IPS-NIHi7 (cell line): ENCODE measurements around the gene KEAP1.
A peak's percentile ranks its signal among the peaks of the same experiment; 100 is the strongest.
"Not testable (repeated sequence)": the region's sequence is repeated elsewhere in the genome, so short reads cannot be mapped to it uniquely, and the experiment has no call there.

Experiments
- DNase-seq: peaks from one replicate; pipeline ENCODE4 v3.0.0; 2012; ENCODE audit warnings: mixed read lengths; ENCODE audit errors: extremely low spot score

KEAP1 gene

DNA sequence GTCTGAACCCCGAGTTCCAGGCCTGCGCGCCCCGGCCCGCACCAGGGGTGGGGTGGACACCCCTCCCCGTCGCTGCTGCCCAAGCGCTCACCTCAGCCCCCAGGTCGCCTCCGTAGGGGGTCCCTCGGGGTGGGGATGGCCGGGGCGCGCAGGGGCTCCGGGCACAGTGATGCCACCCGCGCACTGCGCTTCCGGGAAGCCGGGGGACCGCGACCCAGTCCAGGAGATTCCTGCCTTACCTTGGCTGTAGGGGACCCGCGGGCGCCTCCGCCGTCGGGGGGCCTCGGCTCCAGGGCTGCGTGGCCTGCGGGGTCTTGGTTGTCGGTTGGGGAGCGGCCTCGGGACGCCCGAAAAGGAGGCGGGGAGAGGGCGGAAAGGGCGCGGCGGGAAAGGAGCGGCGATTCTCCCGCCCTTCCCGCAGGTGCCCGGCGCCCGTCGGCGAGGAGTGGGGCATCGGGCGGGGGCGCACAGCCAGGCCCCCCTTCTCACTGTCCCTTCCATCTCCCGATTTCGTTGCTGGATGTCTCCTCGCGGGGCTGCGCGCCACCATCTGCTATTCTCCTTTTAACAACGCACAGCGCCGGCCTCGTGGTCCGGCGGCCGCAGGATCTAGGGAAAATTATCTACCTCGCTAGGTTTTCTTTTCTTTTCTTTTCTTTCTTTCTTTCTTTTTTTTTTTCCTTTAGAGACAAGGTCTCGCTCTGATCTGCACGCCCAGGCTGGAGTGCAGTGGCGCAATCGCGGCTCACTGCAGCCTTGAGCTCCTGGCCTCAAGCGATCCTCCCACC, at the start of gene KEAP1:
Gene KEAP1, minus strand, starts transcription at position 355 of the 788 bp plus-strand sequence. CDS start 3,323 bp downstream, outside the sequence.
- peak; percentile 43 for DNase-seq

DNA sequence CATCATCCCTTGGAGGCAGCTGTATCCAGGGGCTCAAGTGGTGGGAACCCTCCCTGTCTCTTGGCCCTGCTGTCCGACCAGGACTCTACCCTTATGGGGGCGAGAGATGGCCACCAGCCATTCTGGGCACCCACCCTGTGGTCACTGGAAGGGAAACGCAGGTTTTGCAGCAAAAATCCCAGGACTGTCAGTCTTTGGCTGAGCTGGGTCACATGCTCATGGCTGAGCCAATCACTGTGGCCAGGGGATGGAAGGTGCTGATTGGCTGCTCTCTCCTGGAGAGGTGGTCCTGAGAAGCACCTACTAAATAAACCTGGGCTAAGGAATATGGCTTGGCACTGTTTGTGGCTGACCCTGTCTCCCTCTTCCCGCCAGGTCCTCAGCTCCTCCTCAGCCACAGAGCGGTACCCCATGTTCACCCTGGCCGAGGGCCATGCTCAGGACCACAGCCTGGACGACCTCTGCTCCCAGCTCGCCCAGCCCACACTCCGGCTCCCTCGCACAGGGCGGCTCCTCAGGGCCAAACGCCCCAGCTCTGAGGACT, 49.4 kb upstream of the KEAP1 start:
- DNase-seq, result peak; percentile 81

DNA sequence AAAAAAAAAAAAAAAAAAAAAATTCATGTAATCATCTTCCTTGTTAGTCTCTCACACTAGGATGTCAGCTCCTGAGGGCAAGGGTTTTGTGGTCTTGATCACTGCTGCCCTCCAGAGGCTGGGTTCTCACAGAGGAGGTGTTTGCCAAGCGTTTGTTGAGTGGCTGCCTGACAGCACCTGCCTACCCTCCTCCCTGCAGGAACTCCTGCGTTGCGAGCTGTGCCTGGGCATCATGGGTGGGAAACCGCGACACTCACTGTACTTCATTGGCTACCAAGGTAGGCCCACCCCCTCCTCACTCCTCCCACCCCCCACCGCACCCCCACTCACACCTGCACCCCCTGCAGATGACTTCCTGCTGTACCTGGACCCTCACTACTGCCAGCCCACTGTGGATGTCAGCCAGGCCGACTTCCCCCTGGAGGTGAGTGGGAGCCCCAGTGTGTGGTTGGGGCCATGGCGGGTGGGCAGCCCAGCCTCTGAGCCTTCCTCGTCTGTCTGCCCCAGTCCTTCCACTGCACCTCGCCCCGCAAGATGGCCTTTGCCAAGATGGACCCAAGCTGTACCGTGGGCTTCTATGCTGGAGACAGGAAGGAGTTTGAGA, 48.6 kb upstream of the KEAP1 start:
- DNase-seq, result peak; percentile 43

- DNase-seq, result not testable (repeated sequence)
Observed at GRCh38 chr19:10551006-10551405, 47.9 kb upstream of the KEAP1 start.

- no peak for DNase-seq
Observed at GRCh38 chr19:10550336-10550735, 47.2 kb upstream of the KEAP1 start.

GRCh38 chr19:10549733-10550132, 46.6 kb upstream of the KEAP1 start:
- DNase-seq, result no peak

DNA sequence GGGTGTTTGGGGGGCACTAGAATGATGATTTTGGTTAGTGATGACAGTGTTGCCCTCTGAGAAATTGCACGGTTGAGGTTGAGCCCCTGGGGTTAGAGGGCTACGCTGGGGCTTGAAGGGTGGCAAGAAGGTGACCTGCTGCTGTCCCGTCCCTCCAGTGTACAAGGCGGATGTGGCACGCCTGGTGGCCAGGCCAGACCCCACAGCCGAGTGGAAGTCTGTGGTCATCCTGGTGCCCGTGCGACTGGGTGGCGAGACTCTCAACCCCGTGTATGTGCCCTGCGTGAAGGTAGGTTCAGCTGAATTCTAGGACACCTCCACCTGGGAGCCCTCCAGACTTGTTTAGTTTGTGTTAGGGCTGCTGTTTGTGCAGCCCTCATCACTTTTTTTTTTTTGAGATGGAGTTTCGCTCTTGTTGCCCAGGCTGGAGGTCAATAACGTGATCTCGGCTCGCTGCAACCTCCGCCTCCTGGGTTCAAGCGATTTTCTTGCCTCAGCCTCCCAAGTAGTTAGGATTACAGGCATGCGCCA, 45.7 kb upstream of the KEAP1 start:
- no peak for DNase-seq

- no peak for DNase-seq
Observed at GRCh38 chr19:10546817-10547216, 43.7 kb upstream of the KEAP1 start.

GRCh38 chr19:10544753-10545251, 41.6 kb upstream of the KEAP1 start:
- DNase-seq, result no peak

- DNase-seq, result peak; percentile 31
Observed at GRCh38 chr19:10544242-10544752, 41.1 kb upstream of the KEAP1 start.

GRCh38 chr19:10543420-10544241, 40.5 kb upstream of the KEAP1 start, which contains the start of gene ATG4D:
TSS of gene ATG4D (plus strand) at chr19:10543904. CDS start at chr19:10544091, 187 bp downstream.
- DNase-seq, result peak; percentile 100

DNA sequence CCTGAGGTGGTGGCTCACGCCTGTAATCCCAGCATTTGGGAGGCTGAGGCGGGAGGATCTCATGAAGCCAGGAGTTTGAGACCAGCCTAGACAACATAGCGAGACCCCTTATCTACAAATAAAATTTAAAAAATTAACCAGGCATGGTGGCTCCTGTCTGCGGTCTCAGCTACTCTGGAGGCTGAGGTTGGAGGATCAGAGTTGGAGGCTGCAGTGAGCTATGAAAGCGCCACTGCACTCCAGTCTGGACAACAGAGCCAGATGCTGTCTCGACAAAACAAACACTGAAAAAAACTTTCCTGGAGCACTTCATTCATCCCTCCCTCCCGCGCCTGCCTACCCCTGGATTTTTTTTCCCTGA, 39.9 kb upstream of the KEAP1 start:
- DNase-seq, result no peak

DNA sequence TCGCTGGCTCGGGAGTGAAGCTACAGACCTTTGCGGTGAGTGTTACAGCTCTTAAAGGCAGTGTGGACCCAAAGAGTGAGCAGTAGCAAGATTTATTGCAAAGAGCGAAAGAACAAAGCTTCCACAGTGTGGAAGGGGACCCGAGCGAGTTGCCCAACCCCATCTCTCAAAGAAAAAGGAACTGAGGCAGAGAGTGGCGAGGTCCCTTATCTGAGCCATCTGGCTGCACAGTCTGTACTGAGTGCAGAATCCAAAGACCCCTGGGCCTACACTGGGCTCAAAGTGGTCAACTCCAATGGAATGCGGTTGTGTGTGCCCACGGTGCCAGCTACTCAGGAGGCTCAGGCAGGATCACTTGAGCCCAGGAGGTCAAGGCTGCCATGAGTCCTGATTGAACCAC, 35.9 kb upstream of the KEAP1 start:
- DNase-seq, result not testable (repeated sequence)

DNA sequence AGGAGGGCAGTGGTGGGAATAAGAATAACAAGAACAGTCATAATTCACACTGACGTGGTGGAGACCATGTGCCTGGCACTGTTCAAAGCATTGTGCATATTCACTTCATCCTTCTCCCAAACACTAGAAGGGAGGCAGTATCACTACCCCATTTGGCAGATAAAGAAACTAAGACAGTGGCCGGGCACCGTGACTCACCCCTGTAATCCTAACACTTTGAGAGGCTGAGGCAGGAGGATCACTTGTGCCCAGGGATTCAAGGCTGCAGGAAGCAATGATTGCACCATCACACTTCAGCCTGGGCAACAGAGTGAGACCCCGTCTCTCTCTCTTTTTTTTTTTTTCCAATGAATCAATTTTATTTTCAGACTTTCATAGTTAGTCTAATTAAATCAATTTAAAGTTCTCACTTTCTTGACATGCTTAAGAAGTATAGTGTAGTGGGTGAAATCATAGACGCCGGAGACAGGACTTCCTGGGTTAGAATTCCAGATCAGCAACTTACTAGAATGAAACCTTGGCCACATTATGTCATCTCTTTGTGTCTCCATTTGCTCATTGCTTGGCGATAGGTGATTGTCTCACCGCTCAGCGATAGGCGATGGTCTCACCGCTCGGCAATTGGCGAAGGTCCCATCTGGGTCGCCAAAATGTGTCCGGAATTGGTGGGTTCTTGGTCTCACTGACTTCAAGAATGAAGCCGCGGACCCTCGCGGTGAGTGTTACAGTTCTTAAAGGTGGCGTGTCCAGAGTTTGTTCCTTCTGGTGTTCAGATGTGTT, 35.2 kb upstream of the KEAP1 start:
- DNase-seq, result no peak

DNA sequence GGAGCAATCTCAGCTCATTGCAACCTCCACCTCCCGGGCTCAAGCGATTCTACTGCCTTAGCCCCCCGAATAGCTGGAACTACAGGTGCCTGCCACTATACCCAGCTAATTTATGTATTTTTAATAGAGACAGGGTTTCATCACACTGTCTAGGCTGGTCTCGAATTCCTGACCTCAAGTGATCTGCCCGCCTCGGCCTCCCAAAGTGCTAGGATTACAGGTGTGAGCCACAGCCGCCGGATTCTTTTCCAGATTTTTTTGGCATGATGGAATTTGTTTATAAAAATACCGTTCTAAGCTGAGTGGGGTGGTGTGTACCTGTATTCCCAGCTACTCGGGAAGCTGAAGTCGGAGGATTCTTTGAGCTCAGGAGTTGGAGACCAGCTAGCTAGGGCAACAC, 34.5 kb upstream of the KEAP1 start:
- DNase-seq, result no peak

GRCh38 chr19:10535613-10536012, 32.5 kb upstream of the KEAP1 start:
- DNase-seq, result no peak

GRCh38 chr19:10533646-10534386, 30.7 kb upstream of the KEAP1 start:
- no peak for DNase-seq

DNA sequence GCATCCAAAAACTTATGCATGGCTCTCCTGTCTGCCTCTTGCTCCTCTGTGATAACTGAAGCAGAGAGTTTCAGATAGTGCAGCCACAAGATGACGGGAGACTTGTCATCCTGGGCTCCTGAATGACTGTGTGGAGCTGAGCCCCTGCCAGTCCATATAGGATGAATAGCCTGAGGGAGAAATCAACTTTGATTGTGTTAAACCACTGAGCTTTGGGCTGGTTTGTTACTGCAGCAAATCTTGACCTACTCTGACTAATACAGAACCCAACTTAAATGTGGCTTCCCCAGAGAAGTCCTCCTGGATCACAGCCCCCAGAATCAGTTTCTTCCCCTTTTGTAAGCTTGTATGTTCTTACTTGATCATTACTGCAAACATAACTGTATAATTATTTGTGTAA, 29.3 kb upstream of the KEAP1 start:
- DNase-seq, result no peak

- not testable (repeated sequence) for DNase-seq
Observed at GRCh38 chr19:10526887-10527286, 23.7 kb upstream of the KEAP1 start.

GRCh38 chr19:10525636-10526035, 22.5 kb upstream of the KEAP1 start:
- DNase-seq, result no peak
